ENCODE data around the gene TAPBPL.

TAPBPL gene

GRCh38 chr12:6440391-6440790, 11.5 kb upstream of the TAPBPL start:
- TF ChIP-seq, protein P1, sequence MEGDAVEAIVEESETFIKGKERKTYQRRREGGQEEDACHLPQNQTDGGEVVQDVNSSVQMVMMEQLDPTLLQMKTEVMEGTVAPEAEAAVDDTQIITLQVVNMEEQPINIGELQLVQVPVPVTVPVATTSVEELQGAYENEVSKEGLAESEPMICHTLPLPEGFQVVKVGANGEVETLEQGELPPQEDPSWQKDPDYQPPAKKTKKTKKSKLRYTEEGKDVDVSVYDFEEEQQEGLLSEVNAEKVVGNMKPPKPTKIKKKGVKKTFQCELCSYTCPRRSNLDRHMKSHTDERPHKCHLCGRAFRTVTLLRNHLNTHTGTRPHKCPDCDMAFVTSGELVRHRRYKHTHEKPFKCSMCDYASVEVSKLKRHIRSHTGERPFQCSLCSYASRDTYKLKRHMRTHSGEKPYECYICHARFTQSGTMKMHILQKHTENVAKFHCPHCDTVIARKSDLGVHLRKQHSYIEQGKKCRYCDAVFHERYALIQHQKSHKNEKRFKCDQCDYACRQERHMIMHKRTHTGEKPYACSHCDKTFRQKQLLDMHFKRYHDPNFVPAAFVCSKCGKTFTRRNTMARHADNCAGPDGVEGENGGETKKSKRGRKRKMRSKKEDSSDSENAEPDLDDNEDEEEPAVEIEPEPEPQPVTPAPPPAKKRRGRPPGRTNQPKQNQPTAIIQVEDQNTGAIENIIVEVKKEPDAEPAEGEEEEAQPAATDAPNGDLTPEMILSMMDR (IDR thresholded peaks at IDR 0.05; ENCODE audit: low read depth, low read length): no peak
- no peak for DNase-seq (ENCODE audit: extremely low read depth, low read depth)

DNA sequence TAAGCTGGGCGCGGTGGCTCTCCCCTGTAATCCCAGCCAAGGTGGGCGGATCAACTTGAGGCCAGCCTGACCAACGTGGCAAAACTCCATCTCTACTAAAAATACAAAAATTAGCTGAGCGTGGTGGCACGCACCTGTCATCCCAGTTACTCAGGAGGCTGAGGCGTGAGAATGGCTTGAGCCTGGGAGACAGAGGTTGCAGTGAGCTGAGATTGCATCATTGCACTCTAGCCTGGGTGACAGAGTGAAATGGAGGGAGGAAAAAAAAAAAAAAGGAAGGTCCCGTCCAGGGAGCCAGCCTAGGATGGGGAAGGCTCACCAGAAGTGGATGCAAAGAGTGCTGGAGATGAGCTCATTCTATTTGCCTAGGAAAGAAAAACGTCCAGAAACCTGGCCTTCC, 9.0 kb upstream of the TAPBPL start:
- no peak for DNase-seq (ENCODE audit: extremely low read depth, low read depth)
- TF ChIP-seq, protein P1 (IDR thresholded peaks at IDR 0.05; ENCODE audit: low read depth, low read length): no peak

GRCh38 chr12:6443361-6443983, 8.4 kb upstream of the TAPBPL start:
- no peak for DNase-seq (ENCODE audit: extremely low read depth, low read depth)
- TF ChIP-seq, protein P1 (IDR thresholded peaks at IDR 0.05; ENCODE audit: low read depth, low read length): no peak

DNA sequence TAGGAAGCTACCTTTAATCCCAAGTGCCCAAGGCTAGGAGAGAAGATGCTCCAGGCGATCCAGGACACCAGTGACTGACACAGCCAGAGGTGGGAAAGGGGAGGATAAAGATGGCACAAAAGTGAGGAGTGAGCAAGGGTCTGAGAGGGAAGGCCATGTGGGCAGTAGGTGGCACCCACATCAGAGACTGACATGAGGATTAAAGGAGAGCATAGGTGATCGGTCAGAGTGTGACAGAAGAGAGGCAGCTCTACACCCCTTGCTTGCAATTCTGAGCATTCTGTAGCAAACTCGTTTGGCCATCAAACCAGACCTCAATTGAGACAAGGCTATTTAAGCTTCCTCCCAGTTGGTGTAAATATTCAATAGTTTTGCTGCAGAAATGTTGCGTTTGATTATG, 7.8 kb upstream of the TAPBPL start:
- TF ChIP-seq, protein P1 (IDR thresholded peaks at IDR 0.05; ENCODE audit: low read depth, low read length): no peak

GRCh38 chr12:6444704-6445688, 6.8 kb upstream of the TAPBPL start, which contains the start of gene CD27:
Gene CD27, plus strand, starts transcription at chr12:6444955. Its CDS starts 141 bp downstream, at chr12:6445096.
- DNase-seq (ENCODE audit: extremely low read depth, low read depth): no peak
- TF ChIP-seq, protein P1 (IDR thresholded peaks at IDR 0.05; ENCODE audit: low read depth, low read length): no peak

More for the DNA sequence above, 7.8 kb upstream of the TAPBPL start:
- no peak for DNase-seq (ENCODE audit: extremely low read depth, low read depth)

GRCh38 chr12:6450091-6450868, 1.6 kb upstream of the TAPBPL start:
- no peak for DNase-seq (ENCODE audit: extremely low read depth, low read depth)
- TF ChIP-seq, protein P1 (IDR thresholded peaks at IDR 0.05; ENCODE audit: low read depth, low read length): no peak

All from AG09319 (cell line).